Heart right ventricle (tissue), 16 donors: ENCODE results near the gene TGFB1I1. TPM values are rescaled to one million over a fixed set of nuclear protein-coding genes. Genes with fewer than 3 reads are reported as not detected.

Experiments
- ATAC-seq, 8 donors: fragments of 200-7000 bp; cut with Tn5 transposase; one replicate each; pipeline ENCODE4 v1.9.1; 2020; ENCODE audit warnings: mild to moderate bottlenecking in 8 of 8, moderate library complexity in 8 of 8, moderate number of reproducible peaks in 1 of 8
- DNase-seq, 2 donors: peaks; one replicate each; pipeline ENCODE4 v3.0.0-alpha.2; 2020
- H3K27ac ChIP-seq, 10 donors: fragments of 200-600 bp; sonication (generic) in 2 of 10; one replicate each; pipeline versions ENCODE4 v1.5.0 to v1.8.0; 2020 to 2022; ENCODE audit warnings: mild to moderate bottlenecking in 3 of 10
- H3K27me3 ChIP-seq, 7 donors: fragments of 200-600 bp; one replicate each; pipeline ENCODE4 v1.8.0; 2021 to 2022; ENCODE audit warnings: mild to moderate bottlenecking in 2 of 7
- H3K36me3 ChIP-seq, 9 donors: fragments of 200-600 bp; sonication (generic) in 1 of 9; one replicate each; pipeline versions ENCODE4 v1.5.0 to v1.8.0; 2020 to 2022; ENCODE audit warnings: mild to moderate bottlenecking in 2 of 9
- H3K4me1 ChIP-seq, 9 donors: fragments of 200-600 bp; sonication (generic) in 1 of 9; one replicate each; pipeline versions ENCODE4 v1.5.0 to v1.8.0; 2020 to 2022; ENCODE audit warnings: mild to moderate bottlenecking in 4 of 9
- H3K4me3 ChIP-seq, 10 donors: fragments of 200-600 bp; sonication (generic) in 2 of 10; one replicate each; pipeline versions ENCODE4 v1.5.0 to v1.8.0; 2020 to 2022; ENCODE audit warnings: mild to moderate bottlenecking in 7 of 10, moderate library complexity in 2 of 10
- H3K9me3 ChIP-seq, 11 donors: fragments of 200-600 bp in 10 of 11; sonication (generic) in 2 of 11; one replicate each; pipeline versions ENCODE4 v1.5.0 to v1.8.0; 2013 to 2022; ENCODE audit warnings: mild to moderate bottlenecking in 2 of 11, control low read depth in 1 of 11, moderate library complexity in 1 of 11
- CTCF ChIP-seq, 9 donors: fragments of 200-600 bp; sonication (generic) in 2 of 9; IDR thresholded peaks; one replicate each; pipeline versions ENCODE4 v1.5.0 to v1.8.0; 2021 to 2022; ENCODE audit warnings: antibody characterized with exemption in 9 of 9, mild to moderate bottlenecking in 5 of 9, moderate library complexity in 1 of 9
- WGBS, 2 donors: extraction: QIAGEN DNeasy Blood & Tissue Kit; methylation state at CpG; one replicate each; pipeline ENCODE4 v1.1.7; 2013; ENCODE audit warnings: inconsistent platforms in 1 of 2; 5-methylcytosine and 5-hydroxymethylcytosine counted together
- intact Hi-C, 10 donors: fragments of 100-400 bp; cut with DNase I; formaldehyde crosslinking; loops; one replicate each; pipeline versions ENCODE4 v1.11.1 to v1.14.2; 2022
- polyA plus RNA-seq, 2 donors: library from polyadenylated mRNA; stranded (reverse); fragments of 200-250 nt; gene quantifications; one replicate each; pipeline ENCODE4 v1.2.3, GENCODE V29; 2013
- total RNA-seq, 10 donors: library from RNA; stranded (reverse); fragmentation: NEBNext Ultra II Directional in 3 of 10; extraction: Animal tissue kit (Norgen Biotek cat#: 25700) in 3 of 10; gene quantifications; one replicate each; pipeline versions ENCODE4 v1.2.1 to v1.2.4, GENCODE V29; 2021 to 2023
- donor health status: Arrhythmogenic right ventricular cardiomyopathy.
- donor health status: ischemic (EF 13 %, LVEDD 7.1; RV severe dilation, severe dysfunction).
- donor health status: healthy with polysubstance abuse.
- donor health status: DM: no; HTN: yes; CAD: no.
- donor health status: DM: no; HTN: no; CAD: no.
- donor health status: ischemic (EF 25% LVEDD 6.9; RV normal size, moderate dysfunction).
- donor health status: ischemic (EF 25% LVEDD 5.7; RV mildly dilated, moderate dysfunction).
- donor health status: healthy.
- donor health status: DM: yes; HTN: yes; CAD: no.
- donor health status: Ischemic cardiomyopathy.
- donor health status: ischemic (EF 35%, LVEDD 5.7; RV mildly dilated, moderate dysfunction).
- donor health status: nonischemic (EF 11% LVEDD 7.7; RV severe dilation, severe dysfunction).
- donor health status: DM: yes; HTN: yes; CAD: no.
- donor health status: PGD.
- donor health status: ischemic (EF 29% LVEDD 5.4; RV normal size, mild dysfunction).
- donor health status: nonischemic (EF 23%, LVEDD 6.1; RV moderate dilation, normal function).

The TGFB1I1 gene
- total and polyA plus RNA-seq, 12 donors = 11.3 to 43.0 (median 18.1) TPM

- H3K4me1 ChIP-seq = peaks cover 0 to 13% (median 6%) of the 10 kb centered on the region in 9 donors
- H3K27ac ChIP-seq = no peak overlapping the region
- DNase-seq (no peak), ATAC-seq (no peak)
- 89 to 91% methylated on average over 3 of the region's 3 CpGs for WGBS, 2 donors
- no peaks in the 10 kb centered on the region for H3K9me3 ChIP-seq
- intact Hi-C loops = no loop called here
- H3K36me3 ChIP-seq = no peaks in the 10 kb centered on the region
- H3K27me3 ChIP-seq = peaks cover 0 to 39% (median 24%) of the 10 kb centered on the region in 7 donors
- no peak for TF ChIP-seq CTCF (IDR thresholded peaks at IDR 0.05)
- no peak overlapping the region for H3K4me3 ChIP-seq
These were observed 53.2 kb downstream of the TGFB1I1 start for GRCh38 chr16:31525113-31525512.

Other genes with a start within 250 kb of the TGFB1I1 start
- 10 to 100 TPM in 2 of 10 donors, 1 to 10 TPM in 8; 1.2 to 24.1 (median 3.2) TPM for gene ITGAM, start 212.2 kb upstream of the TGFB1I1 start, total RNA-seq
- 1 to 10 TPM; 1.8 to 3.4 TPM for gene ITGAM, start 212.2 kb upstream of the TGFB1I1 start, polyA plus RNA-seq
- gene ITGAX, start 117.0 kb upstream of the TGFB1I1 start, total RNA-seq = 10 to 100 TPM in 1 of 10 donors, 1 to 10 TPM in 7, under 1 TPM in 2; 0.79 to 18.5 (median 2.2) TPM
- gene ITGAX, start 117.0 kb upstream of the TGFB1I1 start, polyA plus RNA-seq = 1 to 10 TPM; 1.3 to 1.6 TPM
- gene ITGAD, start 78.8 kb upstream of the TGFB1I1 start, total RNA-seq = under 1 TPM in 1 of 10 donors, not detected in 9; 0.39 TPM
- gene ITGAD, start 78.8 kb upstream of the TGFB1I1 start, polyA plus RNA-seq = under 1 TPM in 1 of 2 donors, not detected in 1; 0.01 TPM
- gene COX6A2, start 43.8 kb upstream of the TGFB1I1 start, total RNA-seq = 1,000 to 10,000 TPM in 8 of 10 donors, 100 to 1,000 TPM in 2; 615 to 1,697 (median 1,335) TPM
- gene COX6A2, start 43.8 kb upstream of the TGFB1I1 start, polyA plus RNA-seq = 1,000 to 10,000 TPM; 1,540 to 9,450 TPM
- gene ZNF843, start 29.4 kb upstream of the TGFB1I1 start, total RNA-seq = 1 to 10 TPM; 1.9 to 5.4 (median 2.7) TPM
- gene ZNF843, start 29.4 kb upstream of the TGFB1I1 start, polyA plus RNA-seq = 1 to 10 TPM in 1 of 2 donors, under 1 TPM in 1; 0.22 to 1.5 TPM
- gene ARMC5, start 12.7 kb upstream of the TGFB1I1 start, total RNA-seq = 1 to 10 TPM; 3.8 to 7.8 (median 6.4) TPM
- gene ARMC5, start 12.7 kb upstream of the TGFB1I1 start, polyA plus RNA-seq = 10 to 100 TPM in 1 of 2 donors, 1 to 10 TPM in 1; 8.4 to 11.9 TPM
- not detected for gene SLC5A2, start 11.0 kb downstream of the TGFB1I1 start, total RNA-seq
- gene SLC5A2, start 11.0 kb downstream of the TGFB1I1 start, polyA plus RNA-seq = 1 to 10 TPM in 1 of 2 donors, under 1 TPM in 1; 0.77 to 1.9 TPM
- gene RUSF1, start 36.2 kb downstream of the TGFB1I1 start, total RNA-seq = 10 to 100 TPM; 21.9 to 28.0 (median 24.4) TPM
- 10 to 100 TPM; 31.9 to 44.4 TPM for gene RUSF1, start 36.2 kb downstream of the TGFB1I1 start, polyA plus RNA-seq
- not detected for gene AHSP, start 55.7 kb downstream of the TGFB1I1 start, total RNA-seq
- not detected for gene AHSP, start 55.7 kb downstream of the TGFB1I1 start, polyA plus RNA-seq